ENCODE data around the gene RASL12. TPM values are rescaled to one million over a fixed set of nuclear protein-coding genes. Genes with fewer than 3 reads are reported as not detected.

The RASL12 gene
- total RNA-seq, 2 donors from 2014 or later, result 3.1 to 6.7 TPM

DNA sequence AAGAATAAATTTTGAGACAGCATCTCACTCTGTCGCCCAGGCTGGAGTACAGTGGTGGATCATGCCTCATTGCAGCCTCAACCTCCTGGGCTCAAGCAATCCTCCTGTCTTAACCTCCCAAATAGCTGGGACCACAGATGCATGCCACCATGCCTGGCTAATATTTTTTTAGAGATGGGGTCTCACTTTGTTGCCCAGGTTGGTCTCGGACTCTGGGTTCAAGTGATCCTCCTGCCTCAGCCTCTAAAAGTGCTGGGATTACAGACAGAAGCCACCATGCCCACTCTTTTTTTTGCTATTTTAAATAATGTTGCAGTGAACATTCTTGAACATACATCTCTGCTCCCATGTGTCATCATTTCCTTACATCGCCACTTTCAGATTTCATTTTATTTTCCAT is 29.4 kb downstream of the RASL12 start:
- intact Hi-C loops (cut with DNase I), result loop anchor here (5.0 kb wide), 1 partner anchor 44 kb away; no protein-coding TSS in a partner anchor
- H3K4me1 ChIP-seq, result peaks cover 8% of the 10 kb centered on the region
- no peak overlapping the region for H3K9ac ChIP-seq (ENCODE audit: low read depth in 2 of 2, low read length in 2 of 2)

DNA sequence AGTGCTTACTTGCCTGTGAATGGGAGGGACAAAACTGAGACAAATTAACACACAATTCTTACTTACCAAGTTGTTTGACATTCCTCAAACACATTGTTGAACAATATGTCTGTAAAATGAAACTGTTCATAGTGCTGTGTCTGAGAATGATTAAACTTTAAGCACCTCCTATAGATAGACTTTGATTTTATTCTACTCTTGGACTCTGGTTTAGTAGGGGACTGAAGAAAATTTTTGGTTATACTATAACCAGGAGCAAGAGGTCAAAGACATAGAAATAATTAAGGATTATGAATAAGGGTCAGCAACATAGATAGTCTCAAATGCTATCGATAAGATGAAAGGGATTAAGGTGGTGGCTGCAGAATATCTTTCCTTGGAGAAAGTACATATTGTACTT is 30.5 kb downstream of the RASL12 start:
- Histone ChIP-seq H3K27ac (peak overlapping the region; percentile 24), H3K27me3 (no peaks in the 10 kb centered on the region), H3K9ac (ENCODE audit: low read depth in 2 of 2, low read length in 2 of 2) (no peak overlapping the region), H3K4me1 (peaks cover 6% of the 10 kb centered on the region), H3K9me3 (no peaks in the 10 kb centered on the region), H3K4me3 (no peak overlapping the region), H3K36me3 (no peaks in the 10 kb centered on the region)
- DNase-seq, result peak; percentile 9
- intact Hi-C loops (cut with DNase I), result loop anchor here (5.0 kb wide), 1 partner anchor 45 kb away; no protein-coding TSS in a partner anchor
- TF ChIP-seq, protein P1, sequence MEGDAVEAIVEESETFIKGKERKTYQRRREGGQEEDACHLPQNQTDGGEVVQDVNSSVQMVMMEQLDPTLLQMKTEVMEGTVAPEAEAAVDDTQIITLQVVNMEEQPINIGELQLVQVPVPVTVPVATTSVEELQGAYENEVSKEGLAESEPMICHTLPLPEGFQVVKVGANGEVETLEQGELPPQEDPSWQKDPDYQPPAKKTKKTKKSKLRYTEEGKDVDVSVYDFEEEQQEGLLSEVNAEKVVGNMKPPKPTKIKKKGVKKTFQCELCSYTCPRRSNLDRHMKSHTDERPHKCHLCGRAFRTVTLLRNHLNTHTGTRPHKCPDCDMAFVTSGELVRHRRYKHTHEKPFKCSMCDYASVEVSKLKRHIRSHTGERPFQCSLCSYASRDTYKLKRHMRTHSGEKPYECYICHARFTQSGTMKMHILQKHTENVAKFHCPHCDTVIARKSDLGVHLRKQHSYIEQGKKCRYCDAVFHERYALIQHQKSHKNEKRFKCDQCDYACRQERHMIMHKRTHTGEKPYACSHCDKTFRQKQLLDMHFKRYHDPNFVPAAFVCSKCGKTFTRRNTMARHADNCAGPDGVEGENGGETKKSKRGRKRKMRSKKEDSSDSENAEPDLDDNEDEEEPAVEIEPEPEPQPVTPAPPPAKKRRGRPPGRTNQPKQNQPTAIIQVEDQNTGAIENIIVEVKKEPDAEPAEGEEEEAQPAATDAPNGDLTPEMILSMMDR (IDR thresholded peaks at IDR 0.05), result no peak

More for the DNA sequence above, 29.4 kb downstream of the RASL12 start:
- Histone ChIP-seq H3K27ac (no peak overlapping the region), H3K27me3 (no peaks in the 10 kb centered on the region), H3K4me3 (no peak overlapping the region), H3K9me3 (no peaks in the 10 kb centered on the region), H3K36me3 (no peaks in the 10 kb centered on the region)
- TF ChIP-seq, protein P1 (IDR thresholded peaks at IDR 0.05), result no peak
- DNase-seq, result peak; percentile 11

DNA sequence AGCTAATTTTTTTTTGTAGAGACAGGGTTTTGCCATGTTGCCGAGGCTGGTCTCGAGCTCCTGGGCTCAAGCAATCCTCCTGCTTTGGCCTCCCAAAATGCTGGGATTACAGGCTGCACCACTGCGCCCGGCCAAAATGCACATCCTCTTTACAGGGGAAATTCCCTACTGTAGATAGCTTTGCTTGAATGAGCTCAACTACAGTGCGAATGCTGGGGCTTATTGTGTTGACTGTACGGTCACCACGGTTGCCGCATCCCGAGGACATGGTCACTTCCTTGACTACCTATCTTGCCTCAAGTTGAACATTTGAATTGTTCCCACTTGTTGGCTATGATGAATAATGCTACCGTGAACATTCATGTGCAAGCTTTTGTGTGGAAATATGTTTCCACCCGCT is 33.1 kb downstream of the RASL12 start:
- Histone ChIP-seq H3K36me3 (no peaks in the 10 kb centered on the region), H3K9ac (ENCODE audit: low read depth in 2 of 2, low read length in 2 of 2) (no peak overlapping the region), H3K27me3 (no peaks in the 10 kb centered on the region), H3K27ac (no peak overlapping the region), H3K4me1 (peaks cover 6% of the 10 kb centered on the region), H3K4me3 (no peak overlapping the region), H3K9me3 (no peaks in the 10 kb centered on the region)
- intact Hi-C loops (cut with DNase I), result loop anchor here (5.0 kb wide), 3 partner anchors 48 to 238 kb away; no protein-coding TSS in a partner anchor
- TF ChIP-seq, protein P1 (IDR thresholded peaks at IDR 0.05), result no peak
- DNase-seq, result no peak

DNA sequence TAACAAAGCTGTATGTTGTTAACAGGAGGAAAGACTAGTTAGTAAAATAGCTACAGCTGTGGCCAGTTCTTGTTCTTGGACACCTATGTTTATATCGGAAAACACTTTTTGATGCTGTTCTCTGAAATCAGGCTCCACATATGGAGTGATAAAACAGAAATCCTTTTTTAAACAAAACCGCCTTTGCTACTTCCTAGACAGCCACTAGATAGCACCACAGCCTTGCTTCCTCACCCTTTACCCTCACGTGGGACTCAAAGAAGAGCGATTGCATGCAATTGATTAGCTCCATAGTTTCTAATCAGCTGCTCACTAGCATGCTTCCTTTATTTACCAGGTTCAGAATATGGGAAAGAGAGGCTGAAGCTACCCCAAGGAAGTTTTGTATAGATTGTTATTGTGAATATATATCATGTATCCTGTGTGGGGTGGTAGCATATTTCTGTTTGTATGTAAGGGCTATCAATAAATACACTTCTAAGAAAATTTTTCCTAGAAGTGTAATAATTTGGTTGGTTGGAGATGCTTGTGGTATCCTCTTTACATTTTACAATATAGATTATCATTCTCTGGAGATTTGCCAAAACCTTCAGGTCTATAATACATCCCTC is 34.0 kb downstream of the RASL12 start:
- no peak overlapping the region for H3K9ac ChIP-seq (ENCODE audit: low read depth in 2 of 2, low read length in 2 of 2)
- no peaks in the 10 kb centered on the region for H3K27me3 ChIP-seq
- H3K36me3 ChIP-seq, result no peaks in the 10 kb centered on the region
- peak; percentile 53 for DNase-seq
- H3K4me3 ChIP-seq, result no peak overlapping the region
- peaks cover 6% of the 10 kb centered on the region for H3K4me1 ChIP-seq
- TF ChIP-seq, protein P1 (IDR thresholded peaks at IDR 0.05), result peak; percentile 46
- no peaks in the 10 kb centered on the region for H3K9me3 ChIP-seq
- H3K27ac ChIP-seq, result peak overlapping the region; percentile 16
- intact Hi-C loops (cut with DNase I), result loop anchor here (5.0 kb wide), 2 partner anchors 69 to 239 kb away; no protein-coding TSS in a partner anchor

DNA sequence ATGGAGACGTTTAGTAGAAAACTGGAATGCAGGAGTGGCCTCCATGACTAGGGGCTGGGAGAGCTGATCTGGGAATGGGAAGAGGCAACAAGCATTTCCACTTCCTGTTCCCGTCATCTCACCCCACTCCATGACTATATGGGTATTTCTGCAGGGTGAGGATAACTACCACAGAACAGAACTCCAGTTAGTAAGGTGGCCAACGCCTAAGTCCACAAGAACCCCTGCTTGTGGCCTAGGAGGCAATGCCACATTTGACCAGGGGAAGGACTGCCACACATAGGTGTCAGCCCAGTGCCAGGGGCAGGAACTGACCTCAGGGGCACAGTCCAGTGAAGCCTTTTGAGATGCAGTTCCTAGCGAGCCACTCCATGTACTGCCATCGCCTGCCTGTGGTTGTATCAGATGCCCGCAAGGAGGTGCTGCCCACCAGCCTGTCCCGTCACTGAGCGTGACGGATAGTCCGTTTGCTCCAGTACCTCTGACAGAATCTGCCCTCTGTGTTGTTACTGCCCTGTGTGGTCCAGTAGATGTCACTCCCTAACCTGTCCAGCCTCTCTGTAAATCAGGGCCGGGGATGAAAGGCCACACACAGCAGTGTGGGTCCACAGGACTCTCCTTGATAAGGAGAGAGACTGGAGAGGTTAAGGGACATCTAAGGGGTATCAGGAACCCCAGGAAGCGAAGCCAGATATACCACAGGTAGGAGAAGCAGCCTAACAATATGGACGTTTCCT is 34.8 kb downstream of the RASL12 start:
- H3K4me1 ChIP-seq, result peaks cover 6% of the 10 kb centered on the region

More for the DNA sequence above, 34.8 kb downstream of the RASL12 start:
- Histone ChIP-seq H3K36me3 (no peaks in the 10 kb centered on the region), H3K27me3 (no peaks in the 10 kb centered on the region), H3K9me3 (no peaks in the 10 kb centered on the region), H3K27ac (peak overlapping the region; percentile 16), H3K9ac (ENCODE audit: low read depth in 2 of 2, low read length in 2 of 2) (peak overlapping the region; percentile 13 to 40), H3K4me3 (no peak overlapping the region)
- DNase-seq, result peak; percentile 80
- TF ChIP-seq, protein P1 (IDR thresholded peaks at IDR 0.05), result peak; percentile 74
- intact Hi-C loops (cut with DNase I), result loop anchor here (5.0 kb wide), 2 partner anchors 69 to 239 kb away; no protein-coding TSS in a partner anchor
